PC-9 (cell line): ENCODE data around the gene AATF. TPM values are rescaled to one million over a fixed set of nuclear protein-coding genes. Genes with fewer than 3 reads are reported as not detected.
A peak's percentile ranks its signal among the peaks of the same experiment; 100 is the strongest.

ENCODE experiments used
- BruUV-seq: library from RNA; stranded (reverse); fragments of 400-500 nt; replicated peaks from 2 replicates; lab custom pipeline; 2021; lab: Mats Ljungman, UMichigan
- CTCF ChIA-PET: fragments of 300-600 bp; sonication (Branson Sonifier 250); formaldehyde crosslinking; loops from one replicate; lab custom pipeline; 2022; ENCODE audit warnings: antibody characterized with exemption; lab: Charles Lee
- POLR2A ChIA-PET: fragments of 300-600 bp; sonication (Branson Sonifier 250); formaldehyde crosslinking; loops from one replicate; lab custom pipeline; 2022; ENCODE audit warnings: antibody characterized with exemption; ENCODE audit not compliant: unreplicated experiment; lab: Charles Lee
- DNase-seq, 2 experiments: peaks; one replicate each; pipeline versions ENCODE4 v3.0.0 to v3.0.0-alpha.2; 2015 to 2022; ENCODE audit warnings: mixed read lengths in 1 of 2
- H2AFZ ChIP-seq: fragments of 200-600 bp; sonication (generic); 2 replicates; pipeline ENCODE4 v1.8.1; 2017; ENCODE audit warnings: antibody characterized with exemption
- H3F3A ChIP-seq: fragments of 200-600 bp; sonication (generic); 2 replicates; pipeline ENCODE4 v1.8.1; 2017; ENCODE audit warnings: antibody characterized with exemption, mild to moderate bottlenecking, low read depth; ENCODE audit not compliant: insufficient read depth
- H3K27ac ChIP-seq: fragments of 200-600 bp; sonication (generic); 2 replicates; pipeline ENCODE4 v1.6.1; 2016; ENCODE audit warnings: mixed run types
- H3K27me3 ChIP-seq: fragments of 200-600 bp; sonication (generic); 2 replicates; pipeline ENCODE4 v1.6.1; 2016; ENCODE audit warnings: low read depth, mixed run types; ENCODE audit not compliant: insufficient read depth
- H3K36me3 ChIP-seq: fragments of 200-600 bp; sonication (generic); 2 replicates; pipeline ENCODE4 v1.6.1; 2016; ENCODE audit warnings: low read depth, mixed run types
- H3K4me1 ChIP-seq: fragments of 200-600 bp; sonication (generic); replicated peaks from 2 replicates; pipeline ENCODE4 v1.6.1; 2016; ENCODE audit warnings: mixed run types; ENCODE audit not compliant: insufficient read depth
- H3K4me2 ChIP-seq: fragments of 200-600 bp; sonication (generic); 2 replicates; pipeline ENCODE4 v1.6.1; 2017; ENCODE audit warnings: mixed run types
- H3K4me3 ChIP-seq: fragments of 200-600 bp; sonication (generic); 2 replicates; pipeline ENCODE4 v1.6.1; 2016; ENCODE audit warnings: mixed run types
- H3K79me2 ChIP-seq: fragments of 200-600 bp; sonication (generic); 2 replicates; pipeline ENCODE4 v1.6.1; 2017; ENCODE audit warnings: low read depth, mixed run types
- H3K9me2 ChIP-seq: fragments of 200-600 bp; sonication (generic); 2 replicates; pipeline ENCODE4 v1.8.1; 2017; ENCODE audit warnings: mild to moderate bottlenecking; ENCODE audit not compliant: insufficient read depth
- H3K9me3 ChIP-seq: fragments of 200-600 bp; sonication (generic); 2 replicates; pipeline ENCODE4 v1.8.1; 2016; ENCODE audit warnings: low read depth; ENCODE audit not compliant: insufficient read depth
- H4K20me1 ChIP-seq: fragments of 200-600 bp; sonication (generic); 2 replicates; pipeline ENCODE4 v1.8.1; 2017; ENCODE audit not compliant: insufficient read depth
- CTCF ChIP-seq: fragments of 200-600 bp; sonication (generic); conservative IDR thresholded peaks from 2 replicates; pipeline ENCODE4 v1.6.1; 2017; ENCODE audit warnings: mixed run types, antibody characterized with exemption, mild to moderate bottlenecking, moderate library complexity
- EZH2 ChIP-seq: fragments of 200-600 bp; sonication (generic); IDR thresholded peaks from 2 replicates; pipeline ENCODE4 v1.8.0; 2017; ENCODE audit warnings: antibody characterized with exemption, low read depth
- intact Hi-C: fragments of 100-400 bp; cut with micrococcal nuclease; formaldehyde crosslinking; loops from one replicate; pipeline ENCODE4 v1.10.0; 2022; ENCODE audit not compliant: unreplicated experiment
- total RNA-seq: library from RNA; stranded (reverse); gene quantifications from 2 replicates; pipeline ENCODE4 v1.2.3, GENCODE V29; 2021

AATF gene
- total RNA-seq, 1 experiment from 2014 or later: 71.4 TPM

- H3K9me3 ChIP-seq: no peaks in the 10 kb centered on the region
- DNase-seq: no peak
- H3K27me3 ChIP-seq: no peaks in the 10 kb centered on the region
- no peak overlapping the region for H3K4me2 ChIP-seq
- no peak overlapping the region for H2AFZ ChIP-seq
- no peaks in the 10 kb centered on the region for H3K79me2 ChIP-seq
- no peaks in the 10 kb centered on the region for H3K4me1 ChIP-seq
- no peaks in the 10 kb centered on the region for H3K36me3 ChIP-seq
- no peak overlapping the region for H3K27ac ChIP-seq
- peaks cover 14% of the 10 kb centered on the region; the same call in 1 of the 2 replicates for H3F3A ChIP-seq
- H3K4me3 ChIP-seq: no peak overlapping the region
- no peak for TF ChIP-seq CTCF
- intact Hi-C loops: no loop called here
- ChIA-PET CTCF (no interaction called here), POLR2A (no interaction called here)
- H3K9me2 ChIP-seq: no peaks in the 10 kb centered on the region
- peaks cover 27% of the 10 kb centered on the region for H4K20me1 ChIP-seq
- BruUV-seq: no TSS peak
Observed at GRCh38 chr17:37043201-37043600, 94.4 kb downstream of the AATF start.

- Histone ChIP-seq H3K9me3 (no peaks in the 10 kb centered on the region), H2AFZ (no peak overlapping the region), H3K79me2 (0 out of 2 replicates have a peak, but pooled peaks cover 7% of the 10 kb centered on the region), H3K36me3 (no peaks in the 10 kb centered on the region), H3K4me2 (no peak overlapping the region), H3K27me3 (no peaks in the 10 kb centered on the region), H3K4me3 (no peak overlapping the region), H3K4me1 (no peaks in the 10 kb centered on the region), H3K9me2 (no peaks in the 10 kb centered on the region), H3K27ac (no peak overlapping the region), H4K20me1 (peaks cover 26% of the 10 kb centered on the region), H3F3A (peaks cover 6% of the 10 kb centered on the region; the same call in 1 of the 2 replicates)
- DNase-seq: no peak
- ChIA-PET POLR2A (no interaction called here), CTCF (interaction anchor here (0.6 kb wide), 1 partner anchor 22 kb away, joined by 4 read pairs; no protein-coding TSS in a partner anchor)
- no TSS peak for BruUV-seq
- TF ChIP-seq EZH2 (no peak), CTCF (no peak)
- intact Hi-C loops: no loop called here
Observed at GRCh38 chr17:37045351-37045922, 96.7 kb downstream of the AATF start.

DNA sequence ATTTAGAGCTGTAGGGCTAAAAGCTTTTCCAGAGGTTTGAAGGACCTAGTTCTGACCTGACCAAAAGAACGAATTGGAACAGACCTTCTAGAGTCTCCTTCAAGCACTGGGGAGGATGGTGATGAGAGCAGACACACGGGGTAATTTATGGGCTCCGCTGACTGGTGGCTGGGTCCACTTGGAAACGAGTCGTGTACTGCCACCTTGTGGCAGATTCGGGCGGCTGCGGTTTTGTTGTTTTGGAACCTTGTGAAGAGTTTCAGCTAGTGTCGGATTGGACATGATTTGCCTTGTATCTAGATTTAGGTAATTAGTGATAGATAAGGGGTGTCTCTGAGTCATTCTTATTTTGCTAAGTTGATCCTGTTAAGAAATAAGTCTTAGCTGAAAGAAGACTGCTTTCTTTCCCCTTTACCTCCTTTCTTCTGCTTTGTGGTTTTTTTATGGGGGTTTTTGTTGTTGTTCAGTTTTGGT is 98.9 kb downstream of the AATF start:
- no peak overlapping the region for H2AFZ ChIP-seq
- POLR2A ChIA-PET: no interaction called here

More for the DNA sequence above, 98.9 kb downstream of the AATF start:
- no peaks in the 10 kb centered on the region for H3K4me1 ChIP-seq
- H3K36me3 ChIP-seq: no peaks in the 10 kb centered on the region
- DNase-seq: peak; percentile 56 to 57
- no peak overlapping the region for H3K4me3 ChIP-seq
- no peaks in the 10 kb centered on the region for H3K9me3 ChIP-seq
- intact Hi-C loops: loop anchor here (1.0 kb wide), 2 partner anchors 341 to 418 kb away; no protein-coding TSS in a partner anchor
- CTCF ChIA-PET: interaction anchor here (0.6 to 1.1 kb wide), 13 partner anchors 10 to 460 kb away, joined by 3 to 14 read pairs (median 6); partner anchors contain the start of gene MRM1
- TF ChIP-seq CTCF: peak; percentile 89
- TF ChIP-seq EZH2: no peak
- H3K79me2 ChIP-seq: 0 out of 2 replicates have a peak, but pooled peaks cover 7% of the 10 kb centered on the region
- no peaks in the 10 kb centered on the region for H3K9me2 ChIP-seq
- BruUV-seq: no TSS peak
- H4K20me1 ChIP-seq: peaks cover 16% of the 10 kb centered on the region
- H3F3A ChIP-seq: peaks cover 5% of the 10 kb centered on the region; the same call in 1 of the 2 replicates
- H3K27me3 ChIP-seq: no peaks in the 10 kb centered on the region
- H3K27ac ChIP-seq: no peak overlapping the region
- H3K4me2 ChIP-seq: no peak overlapping the region
